Bladder microvascular endothelial cell (primary cell): ENCODE measurements around the gene CCL24. TPM values are rescaled to one million over a fixed set of nuclear protein-coding genes. Genes with fewer than 3 reads are reported as not detected.

Source experiments
- total RNA-seq: library from RNA; depleted of rRNA; stranded (reverse); fragments of >200 nt; gene quantifications from 2 replicates; pipeline ENCODE4 v1.2.3, GENCODE V29; 2014

Gene CCL24, protein sequence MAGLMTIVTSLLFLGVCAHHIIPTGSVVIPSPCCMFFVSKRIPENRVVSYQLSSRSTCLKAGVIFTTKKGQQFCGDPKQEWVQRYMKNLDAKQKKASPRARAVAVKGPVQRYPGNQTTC
- total RNA-seq, result not detected in 2 replicates

DNA sequence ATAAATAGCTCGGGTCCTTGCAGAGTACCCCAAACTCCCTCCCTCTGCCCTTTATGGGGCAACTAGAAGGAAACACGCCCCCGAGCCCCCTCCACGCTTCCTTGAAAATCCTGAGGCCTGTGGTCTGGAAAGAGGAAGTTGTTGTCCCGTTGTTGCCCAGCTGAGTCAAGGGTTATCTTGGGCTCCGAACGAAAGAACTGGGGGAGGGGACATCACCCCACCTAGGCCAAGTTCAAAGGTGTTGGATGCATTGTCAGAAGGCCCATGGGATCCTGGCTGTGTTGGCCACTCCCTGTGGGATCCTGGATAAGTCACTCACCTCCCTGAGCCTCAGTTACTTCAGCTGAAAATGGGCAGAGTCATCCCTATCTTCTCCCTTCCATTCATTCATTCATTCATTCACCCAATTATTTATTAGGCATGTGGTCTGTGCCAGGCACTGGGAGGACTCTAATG lies at the start of gene CCL24:
CCL24 (minus strand) TSS at position 26 of the 456 bp plus-strand sequence. CDS start 91 bp downstream, outside the sequence.

GRCh38 chr7:75772081-75773077 lies 41.2 kb downstream of the CCL24 start, which contains the start of gene CCL26:
TSS of gene CCL26 (minus strand) at chr7:75772211. CDS start at chr7:75772176, 35 bp downstream.

Other genes starting within 250 kb of the CCL24 start
- 25.7 and 57.1 TPM in 2 replicates for gene HIP1, start 74.9 kb downstream of the CCL24 start, total RNA-seq
- gene CCL26, start 41.6 kb downstream of the CCL24 start, total RNA-seq, result not detected in 2 replicates
- 9.7 and 14.2 TPM in 2 replicates for gene RHBDD2, start 65.2 kb upstream of the CCL24 start, total RNA-seq
- gene POR, start 101.3 kb upstream of the CCL24 start, total RNA-seq, result 59.4 and 85.5 TPM in 2 replicates
- 15.2 and 137 TPM in 2 replicates for gene TMEM120A, start 180.8 kb upstream of the CCL24 start, total RNA-seq
- gene STYXL1, start 234.2 kb upstream of the CCL24 start, total RNA-seq, result 27.5 and 44.0 TPM in 2 replicates
- 33.8 and 62.2 TPM in 2 replicates for gene MDH2, start 234.3 kb upstream of the CCL24 start, total RNA-seq